Measurements from ENCODE around the gene MYO7B. TPM values are rescaled to one million over a fixed set of nuclear protein-coding genes. Genes with fewer than 3 reads are reported as not detected.
A peak's percentile ranks its signal among the peaks of the same experiment; 100 is the strongest.

The MYO7B gene
- total and polyA plus RNA-seq, 9 of the 15 experiments (the other 6 are each of a cell fraction or from before 2014, with no cell fraction given) = 0.08 TPM; not detected in 8

DNA sequence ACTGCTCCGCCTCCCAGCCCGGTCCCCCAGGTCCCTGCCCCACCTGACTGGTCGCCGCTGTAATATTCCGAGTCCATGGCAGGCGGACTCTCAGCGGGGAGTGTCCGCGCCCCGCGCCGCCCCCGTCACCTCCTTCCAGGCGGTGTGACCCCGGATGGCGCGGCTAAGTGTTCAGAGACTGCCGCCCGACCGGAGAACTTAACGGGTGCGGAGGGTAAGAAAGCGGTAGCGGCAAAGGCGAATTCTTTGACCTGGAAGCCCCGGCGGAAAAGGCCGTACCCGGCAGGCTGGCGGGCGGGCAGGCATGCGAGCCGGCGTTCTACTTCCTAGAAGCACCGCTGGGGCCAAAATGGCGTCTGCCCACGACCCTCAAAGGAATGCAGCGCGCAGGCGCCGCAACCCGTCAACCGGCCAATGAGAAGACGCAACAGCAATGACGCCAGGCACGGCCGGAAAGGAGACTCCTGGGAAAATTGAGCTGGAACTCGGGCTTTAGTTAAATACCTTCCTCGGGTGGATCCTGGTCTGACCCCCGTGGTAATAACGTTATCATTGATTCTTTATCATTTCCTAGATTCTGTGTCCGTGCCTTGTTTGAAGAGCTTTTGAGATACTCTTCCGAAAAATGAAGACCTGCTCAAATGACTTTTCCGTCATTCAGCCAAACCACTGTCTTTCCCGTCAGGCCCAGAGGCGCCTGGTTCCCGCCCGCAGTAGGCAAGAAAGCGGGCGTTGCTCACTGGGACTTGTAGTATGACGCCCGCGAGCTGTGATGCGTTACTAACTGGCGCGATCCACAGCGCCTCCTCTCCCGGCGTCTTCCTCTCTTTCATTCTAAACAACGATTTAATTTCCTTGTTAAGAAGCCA is 9.1 kb upstream of the MYO7B start, which contains the start of gene IWS1 (continued):
- TF ChIP-seq KAT7 (CRISPR knock-in tag; IDR thresholded peaks at IDR 0.05; ENCODE audit: borderline replicate concordance) (peak; percentile 93), RUNX1 (IDR thresholded peaks at IDR 0.05; ENCODE audit: low read depth) (no peak), C11orf30 (IDR thresholded peaks at IDR 0.05; ENCODE audit: low read depth) (peak; percentile 77), MYNN (IDR thresholded peaks at IDR 0.05) (no peak), MYNN (CRISPR knock-in tag; IDR thresholded peaks at IDR 0.05) (no peak), MCM3 (IDR thresholded peaks at IDR 0.05) (no peak), PYGO2 (tag; IDR thresholded peaks at IDR 0.05) (no peak)
- TF ChIP-seq, protein P1, sequence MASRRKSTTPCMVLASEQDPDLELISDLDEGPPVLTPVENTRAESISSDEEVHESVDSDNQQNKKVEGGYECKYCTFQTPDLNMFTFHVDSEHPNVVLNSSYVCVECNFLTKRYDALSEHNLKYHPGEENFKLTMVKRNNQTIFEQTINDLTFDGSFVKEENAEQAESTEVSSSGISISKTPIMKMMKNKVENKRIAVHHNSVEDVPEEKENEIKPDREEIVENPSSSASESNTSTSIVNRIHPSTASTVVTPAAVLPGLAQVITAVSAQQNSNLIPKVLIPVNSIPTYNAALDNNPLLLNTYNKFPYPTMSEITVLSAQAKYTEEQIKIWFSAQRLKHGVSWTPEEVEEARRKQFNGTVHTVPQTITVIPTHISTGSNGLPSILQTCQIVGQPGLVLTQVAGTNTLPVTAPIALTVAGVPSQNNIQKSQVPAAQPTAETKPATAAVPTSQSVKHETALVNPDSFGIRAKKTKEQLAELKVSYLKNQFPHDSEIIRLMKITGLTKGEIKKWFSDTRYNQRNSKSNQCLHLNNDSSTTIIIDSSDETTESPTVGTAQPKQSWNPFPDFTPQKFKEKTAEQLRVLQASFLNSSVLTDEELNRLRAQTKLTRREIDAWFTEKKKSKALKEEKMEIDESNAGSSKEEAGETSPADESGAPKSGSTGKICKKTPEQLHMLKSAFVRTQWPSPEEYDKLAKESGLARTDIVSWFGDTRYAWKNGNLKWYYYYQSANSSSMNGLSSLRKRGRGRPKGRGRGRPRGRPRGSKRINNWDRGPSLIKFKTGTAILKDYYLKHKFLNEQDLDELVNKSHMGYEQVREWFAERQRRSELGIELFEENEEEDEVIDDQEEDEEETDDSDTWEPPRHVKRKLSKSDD (conservative IDR thresholded peaks at IDR 0.05; ENCODE audit: low read length) = no peak
- TF ChIP-seq, protein P2, sequence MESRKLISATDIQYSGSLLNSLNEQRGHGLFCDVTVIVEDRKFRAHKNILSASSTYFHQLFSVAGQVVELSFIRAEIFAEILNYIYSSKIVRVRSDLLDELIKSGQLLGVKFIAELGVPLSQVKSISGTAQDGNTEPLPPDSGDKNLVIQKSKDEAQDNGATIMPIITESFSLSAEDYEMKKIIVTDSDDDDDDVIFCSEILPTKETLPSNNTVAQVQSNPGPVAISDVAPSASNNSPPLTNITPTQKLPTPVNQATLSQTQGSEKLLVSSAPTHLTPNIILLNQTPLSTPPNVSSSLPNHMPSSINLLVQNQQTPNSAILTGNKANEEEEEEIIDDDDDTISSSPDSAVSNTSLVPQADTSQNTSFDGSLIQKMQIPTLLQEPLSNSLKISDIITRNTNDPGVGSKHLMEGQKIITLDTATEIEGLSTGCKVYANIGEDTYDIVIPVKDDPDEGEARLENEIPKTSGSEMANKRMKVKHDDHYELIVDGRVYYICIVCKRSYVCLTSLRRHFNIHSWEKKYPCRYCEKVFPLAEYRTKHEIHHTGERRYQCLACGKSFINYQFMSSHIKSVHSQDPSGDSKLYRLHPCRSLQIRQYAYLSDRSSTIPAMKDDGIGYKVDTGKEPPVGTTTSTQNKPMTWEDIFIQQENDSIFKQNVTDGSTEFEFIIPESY (CRISPR knock-in tag; IDR thresholded peaks at IDR 0.05) = no peak
- TF ChIP-seq, protein P3, sequence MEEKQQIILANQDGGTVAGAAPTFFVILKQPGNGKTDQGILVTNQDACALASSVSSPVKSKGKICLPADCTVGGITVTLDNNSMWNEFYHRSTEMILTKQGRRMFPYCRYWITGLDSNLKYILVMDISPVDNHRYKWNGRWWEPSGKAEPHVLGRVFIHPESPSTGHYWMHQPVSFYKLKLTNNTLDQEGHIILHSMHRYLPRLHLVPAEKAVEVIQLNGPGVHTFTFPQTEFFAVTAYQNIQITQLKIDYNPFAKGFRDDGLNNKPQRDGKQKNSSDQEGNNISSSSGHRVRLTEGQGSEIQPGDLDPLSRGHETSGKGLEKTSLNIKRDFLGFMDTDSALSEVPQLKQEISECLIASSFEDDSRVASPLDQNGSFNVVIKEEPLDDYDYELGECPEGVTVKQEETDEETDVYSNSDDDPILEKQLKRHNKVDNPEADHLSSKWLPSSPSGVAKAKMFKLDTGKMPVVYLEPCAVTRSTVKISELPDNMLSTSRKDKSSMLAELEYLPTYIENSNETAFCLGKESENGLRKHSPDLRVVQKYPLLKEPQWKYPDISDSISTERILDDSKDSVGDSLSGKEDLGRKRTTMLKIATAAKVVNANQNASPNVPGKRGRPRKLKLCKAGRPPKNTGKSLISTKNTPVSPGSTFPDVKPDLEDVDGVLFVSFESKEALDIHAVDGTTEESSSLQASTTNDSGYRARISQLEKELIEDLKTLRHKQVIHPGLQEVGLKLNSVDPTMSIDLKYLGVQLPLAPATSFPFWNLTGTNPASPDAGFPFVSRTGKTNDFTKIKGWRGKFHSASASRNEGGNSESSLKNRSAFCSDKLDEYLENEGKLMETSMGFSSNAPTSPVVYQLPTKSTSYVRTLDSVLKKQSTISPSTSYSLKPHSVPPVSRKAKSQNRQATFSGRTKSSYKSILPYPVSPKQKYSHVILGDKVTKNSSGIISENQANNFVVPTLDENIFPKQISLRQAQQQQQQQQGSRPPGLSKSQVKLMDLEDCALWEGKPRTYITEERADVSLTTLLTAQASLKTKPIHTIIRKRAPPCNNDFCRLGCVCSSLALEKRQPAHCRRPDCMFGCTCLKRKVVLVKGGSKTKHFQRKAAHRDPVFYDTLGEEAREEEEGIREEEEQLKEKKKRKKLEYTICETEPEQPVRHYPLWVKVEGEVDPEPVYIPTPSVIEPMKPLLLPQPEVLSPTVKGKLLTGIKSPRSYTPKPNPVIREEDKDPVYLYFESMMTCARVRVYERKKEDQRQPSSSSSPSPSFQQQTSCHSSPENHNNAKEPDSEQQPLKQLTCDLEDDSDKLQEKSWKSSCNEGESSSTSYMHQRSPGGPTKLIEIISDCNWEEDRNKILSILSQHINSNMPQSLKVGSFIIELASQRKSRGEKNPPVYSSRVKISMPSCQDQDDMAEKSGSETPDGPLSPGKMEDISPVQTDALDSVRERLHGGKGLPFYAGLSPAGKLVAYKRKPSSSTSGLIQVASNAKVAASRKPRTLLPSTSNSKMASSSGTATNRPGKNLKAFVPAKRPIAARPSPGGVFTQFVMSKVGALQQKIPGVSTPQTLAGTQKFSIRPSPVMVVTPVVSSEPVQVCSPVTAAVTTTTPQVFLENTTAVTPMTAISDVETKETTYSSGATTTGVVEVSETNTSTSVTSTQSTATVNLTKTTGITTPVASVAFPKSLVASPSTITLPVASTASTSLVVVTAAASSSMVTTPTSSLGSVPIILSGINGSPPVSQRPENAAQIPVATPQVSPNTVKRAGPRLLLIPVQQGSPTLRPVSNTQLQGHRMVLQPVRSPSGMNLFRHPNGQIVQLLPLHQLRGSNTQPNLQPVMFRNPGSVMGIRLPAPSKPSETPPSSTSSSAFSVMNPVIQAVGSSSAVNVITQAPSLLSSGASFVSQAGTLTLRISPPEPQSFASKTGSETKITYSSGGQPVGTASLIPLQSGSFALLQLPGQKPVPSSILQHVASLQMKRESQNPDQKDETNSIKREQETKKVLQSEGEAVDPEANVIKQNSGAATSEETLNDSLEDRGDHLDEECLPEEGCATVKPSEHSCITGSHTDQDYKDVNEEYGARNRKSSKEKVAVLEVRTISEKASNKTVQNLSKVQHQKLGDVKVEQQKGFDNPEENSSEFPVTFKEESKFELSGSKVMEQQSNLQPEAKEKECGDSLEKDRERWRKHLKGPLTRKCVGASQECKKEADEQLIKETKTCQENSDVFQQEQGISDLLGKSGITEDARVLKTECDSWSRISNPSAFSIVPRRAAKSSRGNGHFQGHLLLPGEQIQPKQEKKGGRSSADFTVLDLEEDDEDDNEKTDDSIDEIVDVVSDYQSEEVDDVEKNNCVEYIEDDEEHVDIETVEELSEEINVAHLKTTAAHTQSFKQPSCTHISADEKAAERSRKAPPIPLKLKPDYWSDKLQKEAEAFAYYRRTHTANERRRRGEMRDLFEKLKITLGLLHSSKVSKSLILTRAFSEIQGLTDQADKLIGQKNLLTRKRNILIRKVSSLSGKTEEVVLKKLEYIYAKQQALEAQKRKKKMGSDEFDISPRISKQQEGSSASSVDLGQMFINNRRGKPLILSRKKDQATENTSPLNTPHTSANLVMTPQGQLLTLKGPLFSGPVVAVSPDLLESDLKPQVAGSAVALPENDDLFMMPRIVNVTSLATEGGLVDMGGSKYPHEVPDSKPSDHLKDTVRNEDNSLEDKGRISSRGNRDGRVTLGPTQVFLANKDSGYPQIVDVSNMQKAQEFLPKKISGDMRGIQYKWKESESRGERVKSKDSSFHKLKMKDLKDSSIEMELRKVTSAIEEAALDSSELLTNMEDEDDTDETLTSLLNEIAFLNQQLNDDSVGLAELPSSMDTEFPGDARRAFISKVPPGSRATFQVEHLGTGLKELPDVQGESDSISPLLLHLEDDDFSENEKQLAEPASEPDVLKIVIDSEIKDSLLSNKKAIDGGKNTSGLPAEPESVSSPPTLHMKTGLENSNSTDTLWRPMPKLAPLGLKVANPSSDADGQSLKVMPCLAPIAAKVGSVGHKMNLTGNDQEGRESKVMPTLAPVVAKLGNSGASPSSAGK (IDR thresholded peaks at IDR 0.05) = peak; percentile 80

All from K562 (cell line).